Uterus (tissue), 2 donors: ENCODE measurements around the gene HEATR5A.

ENCODE experiments used
- CTCF ChIP-seq, 4 experiments: fragments of 200-600 bp in 2 of 4; fragments of 450-650 bp in 2 of 4; sonication (generic) in 2 of 4; IDR thresholded peaks; one replicate each; pipeline ENCODE4 v1.5.1; 2016 to 2019; ENCODE audit warnings: antibody characterized with exemption in 4 of 4, mild to moderate bottlenecking in 2 of 4, moderate library complexity in 1 of 4
- POLR2A ChIP-seq, 2 donors: fragments of 450-650 bp; IDR thresholded peaks; one replicate each; pipeline ENCODE4 v1.6.1; 2016; ENCODE audit warnings: antibody characterized with exemption in 2 of 2, mild to moderate bottlenecking in 1 of 2, moderate library complexity in 1 of 2

GRCh38 chr14:31297701-31298344, 122.5 kb downstream of the HEATR5A start:
- TF ChIP-seq CTCF (IDR thresholded peaks at IDR 0.05) (no peak), POLR2A (IDR thresholded peaks at IDR 0.05) (no peak)
